ENCODE data around the gene POP4.

DNA sequence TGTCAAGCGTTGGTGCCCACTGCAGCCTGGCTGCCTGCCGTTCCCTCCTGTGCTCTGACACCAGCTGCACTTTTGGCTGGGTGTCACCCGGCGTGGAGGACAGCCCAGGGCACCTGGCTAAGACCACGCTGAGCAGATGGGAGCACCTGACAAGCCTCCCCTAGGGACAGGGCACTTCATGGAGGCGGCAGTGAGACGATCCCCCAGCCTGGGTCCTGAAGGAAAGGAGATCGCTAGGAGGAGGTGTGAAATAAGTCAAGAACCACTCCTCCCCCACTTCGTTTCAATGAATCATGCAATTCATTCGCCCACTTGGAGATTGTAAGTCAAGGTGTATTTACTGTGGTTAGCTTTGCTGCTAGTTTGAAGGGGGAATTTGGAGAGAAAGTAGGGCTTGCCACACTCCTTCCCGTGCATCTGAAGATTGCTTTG is 41.5 kb upstream of the POP4 start:
- TF ChIP-seq, protein P1, sequence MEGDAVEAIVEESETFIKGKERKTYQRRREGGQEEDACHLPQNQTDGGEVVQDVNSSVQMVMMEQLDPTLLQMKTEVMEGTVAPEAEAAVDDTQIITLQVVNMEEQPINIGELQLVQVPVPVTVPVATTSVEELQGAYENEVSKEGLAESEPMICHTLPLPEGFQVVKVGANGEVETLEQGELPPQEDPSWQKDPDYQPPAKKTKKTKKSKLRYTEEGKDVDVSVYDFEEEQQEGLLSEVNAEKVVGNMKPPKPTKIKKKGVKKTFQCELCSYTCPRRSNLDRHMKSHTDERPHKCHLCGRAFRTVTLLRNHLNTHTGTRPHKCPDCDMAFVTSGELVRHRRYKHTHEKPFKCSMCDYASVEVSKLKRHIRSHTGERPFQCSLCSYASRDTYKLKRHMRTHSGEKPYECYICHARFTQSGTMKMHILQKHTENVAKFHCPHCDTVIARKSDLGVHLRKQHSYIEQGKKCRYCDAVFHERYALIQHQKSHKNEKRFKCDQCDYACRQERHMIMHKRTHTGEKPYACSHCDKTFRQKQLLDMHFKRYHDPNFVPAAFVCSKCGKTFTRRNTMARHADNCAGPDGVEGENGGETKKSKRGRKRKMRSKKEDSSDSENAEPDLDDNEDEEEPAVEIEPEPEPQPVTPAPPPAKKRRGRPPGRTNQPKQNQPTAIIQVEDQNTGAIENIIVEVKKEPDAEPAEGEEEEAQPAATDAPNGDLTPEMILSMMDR (IDR thresholded peaks at IDR 0.05): no peak
- no peak for TF ChIP-seq SIN3A (IDR thresholded peaks at IDR 0.05; ENCODE audit: borderline replicate concordance, insufficient read depth, low read depth, low read length)
- no peak for TF ChIP-seq POLR2AphosphoS5 (IDR thresholded peaks at IDR 0.05; ENCODE audit: low read depth, low read length)
- TF ChIP-seq, protein P2, sequence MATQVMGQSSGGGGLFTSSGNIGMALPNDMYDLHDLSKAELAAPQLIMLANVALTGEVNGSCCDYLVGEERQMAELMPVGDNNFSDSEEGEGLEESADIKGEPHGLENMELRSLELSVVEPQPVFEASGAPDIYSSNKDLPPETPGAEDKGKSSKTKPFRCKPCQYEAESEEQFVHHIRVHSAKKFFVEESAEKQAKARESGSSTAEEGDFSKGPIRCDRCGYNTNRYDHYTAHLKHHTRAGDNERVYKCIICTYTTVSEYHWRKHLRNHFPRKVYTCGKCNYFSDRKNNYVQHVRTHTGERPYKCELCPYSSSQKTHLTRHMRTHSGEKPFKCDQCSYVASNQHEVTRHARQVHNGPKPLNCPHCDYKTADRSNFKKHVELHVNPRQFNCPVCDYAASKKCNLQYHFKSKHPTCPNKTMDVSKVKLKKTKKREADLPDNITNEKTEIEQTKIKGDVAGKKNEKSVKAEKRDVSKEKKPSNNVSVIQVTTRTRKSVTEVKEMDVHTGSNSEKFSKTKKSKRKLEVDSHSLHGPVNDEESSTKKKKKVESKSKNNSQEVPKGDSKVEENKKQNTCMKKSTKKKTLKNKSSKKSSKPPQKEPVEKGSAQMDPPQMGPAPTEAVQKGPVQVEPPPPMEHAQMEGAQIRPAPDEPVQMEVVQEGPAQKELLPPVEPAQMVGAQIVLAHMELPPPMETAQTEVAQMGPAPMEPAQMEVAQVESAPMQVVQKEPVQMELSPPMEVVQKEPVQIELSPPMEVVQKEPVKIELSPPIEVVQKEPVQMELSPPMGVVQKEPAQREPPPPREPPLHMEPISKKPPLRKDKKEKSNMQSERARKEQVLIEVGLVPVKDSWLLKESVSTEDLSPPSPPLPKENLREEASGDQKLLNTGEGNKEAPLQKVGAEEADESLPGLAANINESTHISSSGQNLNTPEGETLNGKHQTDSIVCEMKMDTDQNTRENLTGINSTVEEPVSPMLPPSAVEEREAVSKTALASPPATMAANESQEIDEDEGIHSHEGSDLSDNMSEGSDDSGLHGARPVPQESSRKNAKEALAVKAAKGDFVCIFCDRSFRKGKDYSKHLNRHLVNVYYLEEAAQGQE (IDR thresholded peaks at IDR 0.05; ENCODE audit: insufficient read depth in 1 of 2, low read depth in 2 of 2, low read length in 1 of 2): no peak

All from Panc1 (cell line).